NCI-H1694 treated with DMSO at 0.1 percent for 48 hours (cell line): Measurements from ENCODE around the gene ZBTB16.

Source experiments
- DNase-seq: peaks from one replicate; lab custom pipeline; 2025; lab: John Stamatoyannopoulos, UW

ZBTB16 gene

GRCh38 chr11:114063829-114064201, 4.3 kb downstream of the ZBTB16 start:
- DNase-seq: no peak

GRCh38 chr11:114064216-114064615, 4.7 kb downstream of the ZBTB16 start:
- DNase-seq: no peak

- DNase-seq: no peak
Measured at GRCh38 chr11:114065094-114065493, 5.6 kb downstream of the ZBTB16 start.

DNA sequence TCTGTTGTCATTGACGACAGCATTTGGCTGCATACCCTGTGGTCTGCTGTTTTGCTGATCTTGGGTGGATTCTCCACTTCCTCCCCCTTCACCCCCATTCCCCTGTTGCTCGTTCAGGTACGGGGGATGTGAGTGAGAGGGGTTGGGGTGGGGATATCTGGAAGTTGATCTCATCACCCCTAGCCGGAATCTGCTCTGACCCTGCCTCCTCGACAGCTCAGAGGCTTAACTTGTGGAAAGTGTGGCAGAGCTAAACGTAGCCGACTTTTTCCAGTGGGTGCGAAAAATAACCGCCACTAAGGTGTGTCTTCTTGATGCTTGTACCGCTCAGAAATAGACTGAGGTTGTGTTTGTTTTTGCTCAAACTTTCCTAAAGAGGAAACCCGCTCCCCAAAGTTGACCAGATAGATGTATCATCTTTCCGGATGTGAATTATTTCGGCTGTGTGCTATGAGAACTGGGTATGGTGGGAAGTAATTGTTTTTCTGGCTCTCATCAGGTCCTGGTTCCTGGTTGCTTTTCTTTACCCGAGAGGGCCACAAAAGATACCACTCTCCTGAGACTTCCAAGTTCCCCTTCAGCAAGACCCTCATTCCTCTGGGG, 6.6 kb downstream of the ZBTB16 start:
- DNase-seq: no peak

- no peak for DNase-seq
Measured at GRCh38 chr11:114068327-114068726, 8.8 kb downstream of the ZBTB16 start.

DNA sequence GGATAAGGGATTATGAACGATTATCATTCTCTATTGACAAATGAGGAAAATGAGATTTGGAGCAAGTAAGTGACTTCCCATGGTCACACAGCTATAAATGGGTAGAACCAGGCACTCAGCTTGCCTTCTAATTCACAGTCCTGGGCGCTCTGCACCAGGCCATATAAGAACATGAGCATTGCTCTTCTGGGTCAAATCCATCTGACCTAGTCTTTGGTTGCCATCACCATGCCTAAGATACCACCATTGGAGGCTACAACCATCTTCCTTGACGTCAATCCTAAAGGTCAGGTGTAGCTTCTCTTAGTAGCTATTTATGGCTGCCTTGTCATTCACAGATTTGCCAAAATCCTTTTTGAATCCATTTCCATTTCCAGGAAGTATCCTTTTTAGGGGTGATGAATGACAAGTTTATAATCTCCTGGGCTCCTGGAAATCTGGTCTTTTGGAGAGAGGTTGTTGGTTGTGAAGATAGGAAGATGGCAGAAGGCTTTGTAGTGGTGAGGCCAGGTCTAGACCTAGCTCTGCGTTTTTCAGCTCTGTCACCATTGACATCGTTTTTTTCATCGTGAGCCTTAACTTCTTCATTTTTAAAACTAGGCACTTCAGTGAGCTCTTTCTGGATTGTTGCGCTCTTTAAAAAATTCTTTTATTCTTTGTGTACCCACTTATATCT, 11.1 kb downstream of the ZBTB16 start:
- DNase-seq: no peak

GRCh38 chr11:114073007-114073827, 13.7 kb downstream of the ZBTB16 start:
- no peak for DNase-seq

DNA sequence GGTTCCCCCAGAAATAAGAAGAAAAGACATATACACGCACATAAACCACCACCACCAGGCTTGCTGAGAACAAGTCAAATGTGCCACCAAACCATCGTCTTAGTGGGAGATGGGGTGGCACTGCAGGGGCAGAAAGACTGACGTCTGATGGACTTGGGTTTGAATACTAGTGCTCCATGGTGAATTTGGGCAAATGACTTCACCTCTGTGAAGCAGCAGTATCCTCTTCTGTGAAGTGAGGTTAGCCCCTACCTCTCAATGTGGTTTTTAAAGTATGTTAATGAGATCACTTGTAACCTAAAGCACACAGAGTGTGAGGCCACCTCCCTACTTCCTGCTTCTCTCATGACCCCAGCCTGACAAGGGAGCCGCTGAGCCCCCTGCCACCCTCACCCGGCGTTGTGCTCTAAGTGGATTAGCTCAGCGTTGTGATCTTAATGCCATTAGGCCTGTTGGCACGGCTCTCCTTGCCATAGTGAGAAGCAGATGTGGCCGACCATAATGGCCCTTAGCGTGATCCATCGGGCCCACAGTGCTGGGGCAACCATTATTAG, 14.4 kb downstream of the ZBTB16 start:
- no peak for DNase-seq

DNA sequence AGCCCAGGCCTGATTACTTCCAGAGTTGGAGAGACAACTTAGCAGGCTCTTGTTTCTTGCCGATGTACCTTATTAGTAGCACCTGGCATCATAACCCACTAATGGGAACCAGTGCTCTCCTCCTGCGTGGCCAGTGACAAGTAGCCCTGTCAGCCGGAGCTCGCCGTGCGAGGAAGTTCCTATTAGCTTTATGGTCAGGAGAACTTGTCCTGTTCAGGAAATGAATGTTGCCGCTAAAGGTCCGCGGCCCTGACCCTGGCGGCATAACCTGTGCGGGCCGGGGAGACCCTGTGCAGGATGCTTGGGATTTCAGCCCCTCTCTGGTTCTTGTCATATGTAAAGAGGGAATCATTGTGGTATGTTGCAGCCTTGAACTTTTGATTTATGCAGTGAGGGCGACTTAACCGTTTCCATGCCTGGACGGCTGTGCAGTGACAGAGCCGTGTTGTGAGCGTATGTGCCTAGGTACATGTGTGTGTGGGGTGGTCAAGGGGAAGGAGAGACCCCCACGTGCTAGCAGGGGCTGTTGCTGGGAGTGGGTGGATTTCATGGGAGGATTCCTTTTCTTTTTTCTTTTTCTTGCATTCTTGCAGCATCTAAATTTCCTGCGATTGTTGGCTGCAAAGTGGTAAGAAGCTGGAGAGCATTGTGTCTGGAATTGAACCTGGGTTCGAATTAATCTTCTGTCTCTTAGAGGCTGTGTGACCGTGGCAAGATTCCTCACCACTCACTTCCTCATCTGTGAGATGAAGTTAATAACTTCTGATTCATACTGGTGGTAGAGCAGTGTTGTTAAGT, 15.2 kb downstream of the ZBTB16 start:
- DNase-seq: no peak

- DNase-seq: no peak
Measured at GRCh38 chr11:114075344-114075610, 15.8 kb downstream of the ZBTB16 start.

DNA sequence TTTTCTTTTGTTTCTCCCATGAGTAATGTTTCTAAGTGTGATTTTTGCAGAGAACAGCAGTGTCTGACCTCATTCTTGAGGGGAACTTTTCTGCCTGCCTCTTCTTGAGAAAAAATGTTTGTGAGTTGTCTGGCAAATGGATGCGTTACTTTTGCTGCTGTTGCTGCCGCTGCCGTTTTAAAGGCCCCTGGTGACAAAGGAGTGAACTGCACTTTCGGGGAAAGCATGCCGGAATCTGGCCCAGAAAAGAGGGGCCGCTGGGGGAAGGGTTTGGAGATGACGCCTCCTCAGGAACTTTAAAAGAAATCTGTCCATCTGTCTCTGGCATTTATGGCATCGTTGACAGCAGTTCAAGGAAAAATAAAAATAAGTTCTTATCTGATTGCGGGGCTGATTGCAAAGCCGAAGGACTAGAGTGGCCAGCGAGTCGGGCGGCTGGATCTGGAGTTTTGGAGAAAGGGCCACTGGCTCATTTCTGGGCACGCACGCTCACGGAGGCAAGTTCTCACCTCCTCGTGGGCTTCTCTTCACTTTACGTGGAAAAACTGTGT, 16.5 kb downstream of the ZBTB16 start:
- DNase-seq: no peak

GRCh38 chr11:114076921-114077331, 17.4 kb downstream of the ZBTB16 start:
- no peak for DNase-seq

- DNase-seq: no peak
Measured at GRCh38 chr11:114077482-114078305, 18.2 kb downstream of the ZBTB16 start.

DNA sequence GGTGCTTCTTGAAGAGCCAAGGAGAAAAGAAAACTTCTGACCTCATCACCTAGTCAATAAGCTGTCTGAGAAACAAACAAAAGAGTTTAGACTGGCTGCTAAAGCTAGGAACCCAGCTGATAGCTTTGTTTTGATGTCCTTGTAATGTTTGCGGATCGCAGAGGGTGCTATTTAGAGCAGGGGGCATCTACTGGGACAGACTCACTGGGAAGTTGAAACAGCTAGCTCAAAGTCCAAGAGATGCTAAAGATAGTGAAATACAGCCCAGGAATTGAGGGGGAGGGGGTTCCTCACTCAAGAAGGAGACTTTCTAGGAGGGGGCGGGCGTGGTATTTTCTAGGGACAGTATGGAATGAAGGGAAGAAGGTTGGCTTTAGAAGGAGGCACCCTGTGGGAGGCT, 18.9 kb downstream of the ZBTB16 start:
- DNase-seq: no peak

GRCh38 chr11:114079511-114080065, 20.1 kb downstream of the ZBTB16 start:
- DNase-seq: no peak

- DNase-seq: no peak
Measured at GRCh38 chr11:114080219-114080618, 20.7 kb downstream of the ZBTB16 start.

DNA sequence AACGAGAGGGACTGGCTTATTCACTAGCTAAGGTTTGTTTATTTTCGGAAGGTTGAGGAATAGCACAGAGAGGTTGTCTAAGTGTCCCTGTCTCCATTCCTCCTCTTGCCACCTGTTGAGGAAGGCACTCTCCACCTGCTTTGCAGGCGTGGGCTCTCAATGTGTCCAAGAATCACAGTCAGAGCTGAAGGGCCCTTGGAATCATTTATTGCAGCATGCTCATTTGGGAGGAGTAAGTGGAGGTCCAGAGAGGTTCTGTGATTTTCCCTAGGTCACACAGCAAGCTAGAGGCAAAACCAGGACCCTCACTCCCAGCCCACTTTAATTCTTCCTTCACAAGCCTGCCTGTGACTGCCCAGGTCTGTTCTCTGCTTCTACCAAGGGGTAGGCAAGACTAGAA, 21.3 kb downstream of the ZBTB16 start:
- DNase-seq: no peak

DNA sequence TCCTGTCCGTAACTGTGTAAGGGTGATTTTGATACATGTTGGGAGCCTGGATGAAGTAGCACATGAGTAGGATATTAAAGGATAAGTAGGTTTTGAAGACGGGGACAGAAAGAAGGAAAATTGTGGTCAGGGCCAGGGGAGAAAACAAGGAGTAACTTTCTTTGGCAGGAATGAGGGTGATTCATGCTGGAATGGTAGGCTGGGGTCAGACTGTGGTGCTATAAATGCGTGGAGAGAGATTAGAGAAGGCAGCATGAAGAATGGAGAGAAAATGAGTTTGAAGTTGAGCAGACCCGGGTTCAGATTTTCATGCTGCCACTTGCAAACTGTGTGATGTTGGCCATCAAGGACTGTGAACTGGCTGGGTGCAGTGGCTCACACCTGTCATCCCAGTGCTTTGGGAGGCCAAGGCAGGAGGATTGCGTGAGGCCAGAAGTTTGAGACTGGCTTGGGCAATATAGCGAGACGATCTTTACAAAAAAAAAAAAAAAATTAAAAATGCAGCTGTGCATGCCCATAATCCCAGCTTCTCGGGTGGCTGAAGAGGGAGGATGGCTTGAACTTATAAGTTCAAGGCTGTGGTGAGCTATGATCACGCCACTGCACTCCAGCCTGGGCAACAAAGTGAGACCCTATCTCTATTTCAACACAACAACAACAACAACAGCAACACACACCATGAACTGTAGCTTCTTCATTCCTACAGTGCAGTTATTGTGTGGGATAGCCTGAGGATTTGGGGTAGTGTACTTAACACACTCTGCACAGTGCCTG, 22.3 kb downstream of the ZBTB16 start:
- DNase-seq: no peak

- no peak for DNase-seq
Measured at GRCh38 chr11:114082415-114082748, 22.9 kb downstream of the ZBTB16 start.

GRCh38 chr11:114082767-114083181, 23.3 kb downstream of the ZBTB16 start:
- DNase-seq: peak; percentile 3
